Fibroblast of skin of back (primary cell): ENCODE measurements around the gene MB.

ENCODE experiments used
- DNase-seq: peaks from one replicate; pipeline ENCODE4 v3.0.0-alpha.2; 2013

MB gene

DNA sequence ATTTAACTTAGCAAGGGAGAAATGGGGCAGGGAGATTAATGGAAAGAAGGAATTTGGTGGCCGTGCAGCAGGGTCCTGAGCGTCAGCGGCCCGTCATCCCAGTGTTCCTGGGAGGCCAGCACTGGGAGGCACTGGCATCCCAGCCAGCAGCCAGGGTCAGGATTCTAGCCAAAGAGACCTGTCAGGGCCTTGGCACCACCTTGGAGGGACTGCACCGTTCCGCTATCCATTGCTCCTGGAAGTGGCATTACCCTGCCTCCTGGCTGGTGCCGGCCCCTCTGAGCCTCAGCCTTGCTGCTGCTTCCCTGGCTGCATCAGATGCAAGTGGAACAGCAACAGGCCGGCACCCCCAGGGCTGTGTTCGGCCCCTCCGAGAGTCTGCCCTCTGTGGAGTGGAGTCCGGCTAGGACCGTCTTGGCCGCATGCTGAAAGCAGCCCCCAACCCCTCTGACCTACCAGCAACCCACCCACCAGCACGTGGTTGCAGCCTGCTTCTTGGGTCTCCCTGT is 46.4 kb downstream of the MB start:
- no peak for DNase-seq

DNA sequence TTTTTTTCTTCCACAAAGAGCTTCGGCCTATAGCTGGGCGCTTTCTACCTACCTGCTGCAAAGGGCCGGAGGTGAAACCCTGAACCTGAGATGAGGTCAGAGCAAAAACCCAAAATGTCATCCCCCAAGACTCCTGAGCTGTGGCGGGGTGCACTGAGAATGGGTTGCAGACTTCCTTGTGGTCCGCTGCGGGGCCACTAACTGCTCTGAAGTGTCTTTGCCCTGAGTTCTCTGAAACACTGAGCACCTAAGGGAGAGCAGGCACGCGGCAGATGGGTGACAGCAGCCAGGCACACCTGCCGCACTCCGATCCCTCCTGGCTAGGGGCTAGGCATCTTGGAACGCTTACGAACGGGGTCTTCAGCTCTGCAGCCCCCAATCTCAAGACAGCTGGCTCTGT is 47.2 kb downstream of the MB start:
- no peak for DNase-seq

DNA sequence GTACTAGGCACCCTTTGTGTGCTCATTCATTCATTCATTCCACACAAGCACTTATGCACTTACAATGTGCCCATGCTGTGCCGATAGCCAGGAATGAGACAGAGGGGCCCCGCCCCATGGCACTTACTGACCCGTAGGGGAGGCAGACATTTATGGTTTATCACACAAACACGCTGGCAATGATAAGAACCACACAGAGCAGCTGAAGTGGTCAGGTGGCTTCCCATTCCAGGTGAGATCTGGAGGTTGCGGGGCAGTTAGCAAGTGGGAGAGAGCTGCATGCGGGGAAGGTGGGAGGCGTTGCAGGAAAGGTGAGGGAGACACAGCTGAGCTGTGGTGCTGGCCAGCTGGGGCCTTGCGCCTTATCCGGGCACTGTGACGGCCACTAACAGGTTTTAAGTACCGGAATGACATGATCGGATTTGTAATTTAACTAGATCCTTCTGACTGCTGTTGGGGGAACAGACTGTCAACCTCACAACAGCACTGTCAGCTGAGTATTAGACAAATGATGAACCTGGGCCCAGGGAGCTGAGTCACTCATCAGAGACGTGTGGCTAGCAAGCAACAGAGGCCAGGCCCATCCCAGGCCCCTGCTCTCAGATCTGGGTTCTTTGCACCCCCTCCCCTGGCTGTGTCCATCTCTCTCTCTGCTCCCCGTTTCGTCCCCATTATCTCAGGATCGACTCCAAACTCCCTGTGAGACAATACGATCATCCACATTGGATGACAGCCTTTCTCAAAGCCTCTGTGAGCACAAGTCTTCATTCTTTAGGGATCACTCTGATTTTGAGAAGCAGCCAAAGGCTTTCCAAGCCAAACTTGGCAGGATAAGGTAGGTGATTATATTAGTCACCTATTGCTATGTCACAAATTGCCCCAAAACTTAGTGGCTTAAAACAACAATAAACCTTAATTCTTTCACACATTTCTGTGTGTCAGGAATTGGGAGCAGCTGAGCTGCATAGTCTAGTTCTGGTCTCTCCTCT is 48.1 kb downstream of the MB start:
- peak; percentile 45 for DNase-seq

DNA sequence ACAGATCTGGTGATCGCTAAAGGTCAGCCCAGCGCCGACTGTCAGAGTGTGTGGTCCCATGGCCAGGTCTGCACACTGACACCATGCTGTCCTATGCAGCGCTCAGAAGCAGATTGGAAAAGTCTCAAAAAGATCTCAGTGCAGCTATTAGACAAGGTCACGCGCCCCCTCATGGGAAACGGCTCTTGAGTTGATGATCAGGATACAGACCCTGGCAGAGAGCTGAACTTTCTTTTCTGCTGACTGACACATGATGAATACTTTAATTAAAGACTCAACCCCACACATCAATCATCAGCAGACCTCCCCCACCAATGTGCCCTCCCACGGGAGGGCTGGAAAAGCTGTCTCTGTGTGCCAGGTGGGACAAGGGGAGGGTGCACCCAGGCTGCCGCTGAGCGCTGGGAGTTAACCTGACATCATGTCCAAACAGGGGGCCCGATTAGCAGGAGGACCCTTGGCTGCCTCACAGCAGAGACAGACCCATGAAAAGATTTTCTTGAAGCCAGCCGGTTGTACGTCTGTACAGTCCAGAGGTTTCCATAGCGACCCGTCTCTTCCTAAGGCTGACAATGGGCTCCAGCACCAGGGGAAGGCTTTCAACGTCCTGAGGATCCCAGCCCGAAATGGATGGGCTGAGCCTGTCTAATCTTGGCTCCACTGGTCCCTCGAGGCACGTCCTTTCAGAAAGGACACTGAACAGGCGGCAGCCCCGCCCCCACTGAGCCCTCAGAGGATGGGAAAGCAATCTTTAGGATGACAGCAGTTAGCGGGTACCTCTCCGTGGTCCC is 49.6 kb downstream of the MB start:
- DNase-seq = no peak

DNA sequence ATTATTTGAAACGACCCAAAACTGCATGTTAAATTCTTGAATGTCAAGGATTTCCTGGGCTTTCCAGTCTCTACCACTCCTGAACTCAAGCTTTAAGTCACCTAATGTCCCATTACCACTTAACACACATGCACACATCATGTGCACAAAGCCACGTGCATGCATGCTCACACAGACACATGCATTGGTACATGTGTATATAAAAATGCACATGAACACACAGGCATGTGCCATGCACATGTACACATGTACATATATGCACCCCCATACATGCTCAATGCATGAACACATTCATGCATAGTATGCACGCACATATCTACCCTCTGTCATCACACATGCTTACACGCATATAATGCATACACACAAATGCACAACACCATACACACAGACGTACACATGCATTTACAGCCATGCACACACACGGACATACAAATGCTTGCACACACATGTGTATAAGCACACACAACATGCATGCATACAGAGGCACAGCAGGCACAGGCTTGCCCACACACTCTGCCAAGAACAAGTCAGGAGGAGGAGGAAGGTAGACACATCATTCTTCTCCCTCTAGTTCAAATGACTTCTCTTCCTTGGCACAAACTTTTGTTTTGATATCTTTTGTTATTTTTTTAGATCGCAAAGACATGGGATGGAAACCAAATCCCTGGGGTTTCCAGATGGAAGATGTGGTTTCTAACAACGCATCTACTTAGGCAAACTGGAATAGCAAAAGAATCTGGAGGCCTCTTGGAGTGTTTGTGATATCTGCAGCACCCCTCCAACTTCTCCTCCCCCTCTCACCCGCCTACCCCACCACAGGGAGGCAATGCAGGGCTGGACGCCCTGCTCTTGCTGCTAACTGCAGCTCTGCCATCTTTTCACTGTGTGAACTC is 51.9 kb downstream of the MB start:
- peak; percentile 81 for DNase-seq

DNA sequence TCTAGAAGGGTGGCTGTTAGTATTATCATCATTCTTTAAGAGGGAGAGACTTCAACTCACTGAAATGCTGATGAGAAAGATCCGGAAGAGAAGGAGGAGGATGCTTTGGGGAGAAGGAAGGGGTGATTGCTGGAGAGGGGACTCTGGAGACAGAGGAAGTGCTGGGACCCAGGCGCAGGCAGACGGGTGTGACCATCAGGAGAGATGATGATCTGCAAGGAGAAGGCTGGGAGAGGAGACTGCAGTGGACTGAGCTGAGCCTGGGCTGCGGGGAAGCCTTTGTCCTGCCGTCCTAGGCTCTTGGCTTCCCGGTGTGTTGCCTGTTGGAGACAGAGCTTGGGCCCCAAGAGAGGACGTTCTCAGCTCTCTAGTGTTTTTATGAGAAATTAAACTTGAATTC is 53.9 kb downstream of the MB start:
- no peak for DNase-seq

DNA sequence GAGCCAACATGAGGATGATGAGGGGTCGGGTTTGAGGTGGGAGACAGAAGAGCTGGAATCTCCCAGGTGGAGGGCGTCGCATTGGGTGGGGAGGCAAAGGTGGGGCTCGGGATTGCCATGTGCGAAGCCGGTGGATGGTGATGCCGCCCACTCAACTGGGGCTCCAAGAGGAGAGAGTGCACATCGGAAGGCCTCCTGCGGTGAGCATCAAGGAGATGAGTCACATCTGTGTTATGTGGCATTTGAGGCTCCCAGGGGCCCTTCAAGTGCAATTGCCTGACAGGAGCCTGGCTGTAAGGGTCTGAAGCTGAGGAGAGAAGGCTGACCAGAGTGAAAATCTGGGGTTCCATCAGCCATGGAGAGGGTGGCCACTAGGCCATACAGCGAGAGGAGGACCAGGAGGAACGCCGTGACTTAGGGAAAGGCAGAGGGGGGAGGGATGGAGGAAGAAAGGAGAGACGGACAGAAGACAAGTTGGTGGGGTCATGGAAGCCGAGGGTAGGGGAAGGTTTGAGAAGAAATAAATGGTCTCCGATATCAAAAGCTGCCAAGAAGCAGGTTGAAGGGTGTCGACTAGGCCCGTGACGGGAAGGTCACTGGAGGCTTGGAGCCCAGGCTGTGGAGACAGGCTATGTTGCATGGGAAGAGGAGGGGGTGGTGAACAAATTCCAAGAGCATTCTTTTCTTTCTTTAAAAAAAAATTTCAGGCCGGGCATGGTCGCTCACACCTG is 55.2 kb downstream of the MB start:
- peak; percentile 85 for DNase-seq

DNA sequence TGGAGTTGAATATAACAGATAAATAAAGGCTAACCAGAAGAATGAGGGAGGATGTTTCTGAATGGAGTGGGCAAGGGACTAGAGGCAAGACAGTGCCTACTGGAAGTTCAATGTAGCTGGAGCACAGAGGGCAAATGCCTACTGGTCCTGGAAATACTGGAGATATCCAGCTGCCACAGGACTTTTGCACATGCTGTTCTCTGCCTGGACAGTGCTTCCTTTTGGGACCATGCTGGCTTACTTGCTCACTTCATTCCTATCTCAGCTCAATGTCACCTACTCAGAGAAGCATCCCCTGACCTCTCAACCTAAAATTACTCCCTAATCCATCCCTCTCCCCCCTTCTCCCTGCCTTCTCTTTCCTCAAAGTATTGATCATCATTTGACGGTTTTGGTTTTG is 56.3 kb downstream of the MB start:
- no peak for DNase-seq

DNA sequence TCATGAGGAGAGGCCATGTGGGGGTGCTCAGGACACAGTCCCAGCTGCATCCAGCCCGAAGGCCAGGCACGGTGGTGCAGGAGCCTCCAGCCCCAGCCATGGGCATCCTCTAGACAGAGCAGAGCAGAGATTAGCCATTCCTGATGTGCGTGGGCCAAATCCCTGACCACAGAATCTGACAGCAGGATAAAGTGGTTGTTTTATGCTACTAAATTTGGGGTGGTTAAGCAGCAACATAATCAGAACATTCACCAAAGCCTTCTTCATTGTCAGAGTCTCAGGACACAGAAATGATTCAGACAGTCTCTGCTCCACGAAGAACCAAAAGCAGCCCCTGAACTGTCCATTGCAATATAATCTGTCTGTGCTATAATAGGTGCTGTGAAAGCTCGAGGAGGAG is 56.8 kb downstream of the MB start:
- DNase-seq = no peak

DNA sequence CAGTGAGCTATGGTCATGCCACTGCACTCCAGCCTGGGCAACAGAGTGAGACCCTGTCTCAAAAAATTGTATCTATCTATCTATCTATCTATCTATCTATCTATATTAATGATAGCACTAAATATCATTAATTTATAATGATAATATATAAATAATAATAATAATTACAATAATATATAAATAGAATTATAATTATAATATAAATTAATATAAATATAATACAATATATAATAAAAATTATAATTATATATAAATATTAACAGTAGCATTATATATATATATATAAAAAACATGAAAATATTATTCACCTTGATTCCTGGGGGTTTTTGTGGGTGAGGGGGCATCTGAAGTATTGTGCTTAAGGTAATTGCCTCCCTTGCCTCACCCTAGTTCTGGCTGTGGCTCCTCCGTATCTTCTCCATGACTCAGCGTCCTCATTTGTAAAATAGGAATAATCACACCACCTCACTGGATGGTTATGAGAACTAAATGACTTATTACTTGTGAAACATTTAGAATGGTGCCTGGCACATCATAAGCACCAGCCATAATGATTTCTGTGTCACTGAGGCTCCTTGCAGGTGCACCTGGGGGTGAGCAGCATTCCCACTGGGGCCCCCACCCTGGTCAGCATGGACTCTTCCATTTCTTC is 57.6 kb downstream of the MB start:
- no peak for DNase-seq

DNA sequence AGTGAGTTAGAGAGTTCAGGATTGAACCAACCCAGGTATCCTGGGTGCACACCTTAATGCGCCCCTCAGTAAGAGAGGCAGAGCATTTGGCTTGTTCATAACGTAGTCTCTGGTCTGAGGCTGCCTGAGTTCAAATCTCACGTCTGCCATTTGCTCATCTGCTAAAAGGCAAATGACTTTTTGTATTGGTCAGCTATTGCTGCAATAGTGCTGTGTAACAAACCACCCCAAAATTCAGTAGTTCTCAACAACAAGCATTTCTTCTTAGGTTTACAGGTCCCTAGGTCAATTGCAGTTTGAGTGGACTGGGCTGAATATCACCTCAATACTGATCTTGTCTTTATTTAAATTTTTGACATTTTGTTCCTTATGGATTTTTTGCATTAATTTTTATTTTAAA is 58.4 kb downstream of the MB start:
- DNase-seq = no peak

DNA sequence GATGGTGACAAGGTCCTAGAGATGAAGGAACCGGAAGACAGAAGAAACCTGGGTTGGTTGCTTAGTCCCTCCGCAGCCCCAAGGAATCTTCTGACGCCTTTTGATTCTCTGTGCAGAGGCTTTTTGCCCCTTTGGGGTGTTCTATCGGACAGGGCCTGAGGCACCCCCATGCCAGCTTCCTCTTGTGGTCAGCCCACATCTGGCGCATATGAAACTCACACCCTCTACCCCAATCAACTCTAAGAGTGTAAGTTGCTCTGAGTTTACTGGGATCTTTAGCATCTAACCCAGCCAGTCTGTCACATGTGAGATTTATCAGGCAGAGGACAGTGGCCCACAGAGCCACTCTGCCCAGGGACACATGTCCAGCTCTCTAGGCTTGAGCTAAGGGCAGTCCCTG is 59.1 kb downstream of the MB start:
- no peak for DNase-seq
